ENCODE results near the gene CD93.
A peak's percentile ranks its signal among the peaks of the same experiment; 100 is the strongest.

CD93 gene

GRCh38 chr20:23097636-23098580 is 11.8 kb upstream of the CD93 start:
- DNase-seq (ENCODE audit: low spot score) = no peak

GRCh38 chr20:23096986-23097520 is 10.9 kb upstream of the CD93 start:
- DNase-seq (ENCODE audit: low spot score) = no peak

- no peak for DNase-seq (ENCODE audit: low spot score)
Observed at GRCh38 chr20:23096097-23096496, 10.0 kb upstream of the CD93 start.

DNA sequence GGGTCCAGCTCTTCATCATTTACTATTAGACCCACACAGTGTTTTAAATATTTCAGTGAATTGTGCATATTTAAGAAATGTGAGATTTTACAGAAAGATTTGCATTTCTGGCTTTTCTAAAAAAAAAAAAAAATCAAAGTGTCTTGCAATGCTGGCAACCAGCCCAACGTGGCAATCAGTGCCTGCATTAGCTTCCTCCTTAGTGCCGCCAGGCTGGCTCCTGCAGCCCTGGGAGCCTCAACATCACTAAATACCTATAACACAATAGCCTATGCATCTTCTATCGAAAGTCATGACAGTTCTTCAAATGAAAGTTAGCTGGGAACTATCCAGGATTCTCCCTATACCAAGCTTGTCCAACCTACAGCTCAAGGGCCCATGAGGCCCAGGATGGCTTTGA is 9.4 kb upstream of the CD93 start:
- DNase-seq (ENCODE audit: low spot score) = no peak

GRCh38 chr20:23094927-23095326 is 8.8 kb upstream of the CD93 start:
- DNase-seq (ENCODE audit: low spot score) = no peak

DNA sequence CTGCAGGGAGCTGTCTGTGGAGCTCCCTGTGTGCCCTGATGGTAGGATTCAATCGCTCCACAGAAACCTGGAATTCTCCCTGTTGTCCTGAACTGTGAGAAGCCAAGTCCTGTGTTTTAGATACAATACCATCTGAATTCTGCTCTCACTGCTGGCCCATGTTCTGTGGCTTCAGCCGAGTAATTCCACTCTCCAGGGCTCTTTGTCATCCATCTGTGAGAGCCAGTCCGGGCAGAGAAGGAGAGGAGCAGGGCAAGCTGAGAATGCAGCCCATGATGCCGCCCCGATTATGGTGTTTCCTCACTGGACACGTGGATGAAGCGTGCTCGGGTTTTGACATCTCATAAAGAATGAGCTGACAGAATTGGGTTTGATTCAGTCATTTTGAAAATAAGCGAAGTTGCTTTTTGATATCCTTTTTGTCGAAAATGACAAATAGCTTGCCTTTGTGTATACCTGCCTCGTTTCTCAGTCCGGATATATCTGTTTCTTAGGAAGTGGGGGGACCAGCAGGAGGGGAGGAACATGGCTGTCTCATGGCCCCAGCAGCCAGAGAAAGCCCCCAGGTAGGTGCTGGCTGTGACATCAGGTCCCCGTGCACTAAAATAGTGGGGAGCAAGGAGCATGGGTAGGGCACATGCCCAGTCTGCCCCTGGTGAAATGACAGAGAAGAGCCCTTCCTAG is 8.2 kb upstream of the CD93 start:
- no peak for DNase-seq (ENCODE audit: low spot score)

GRCh38 chr20:23093613-23094012 is 7.5 kb upstream of the CD93 start:
- no peak for DNase-seq (ENCODE audit: low spot score)

DNA sequence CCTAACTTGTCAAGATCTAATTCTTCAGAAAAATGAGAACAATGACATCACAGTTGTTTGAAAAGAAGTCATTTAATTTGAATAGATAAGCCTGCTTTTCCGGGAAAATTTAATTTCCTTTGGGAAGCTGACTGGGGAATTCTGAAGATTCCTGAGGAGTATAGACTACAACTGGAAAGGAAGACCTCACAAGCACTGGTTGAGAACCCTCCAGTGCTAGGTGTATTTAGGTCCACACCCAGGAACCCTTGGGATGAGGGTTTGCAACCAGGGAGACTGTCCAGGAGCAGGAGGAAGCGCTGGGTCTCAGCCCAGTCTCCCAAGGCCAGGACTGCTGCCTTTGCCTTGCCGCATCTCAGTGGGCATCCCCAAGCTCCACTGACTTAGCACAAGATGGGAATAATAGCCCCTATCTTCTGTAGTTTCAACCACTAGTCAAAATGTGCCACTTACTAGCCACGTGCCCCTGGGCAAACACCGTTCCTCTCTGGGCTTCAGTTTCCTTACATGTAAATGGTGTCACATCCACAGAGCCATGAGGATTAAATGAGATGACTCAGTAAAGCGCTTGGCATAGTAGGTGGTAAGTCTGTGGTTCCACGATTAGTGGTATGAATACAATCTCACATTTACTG is 6.9 kb upstream of the CD93 start:
- no peak for DNase-seq (ENCODE audit: low spot score)

DNA sequence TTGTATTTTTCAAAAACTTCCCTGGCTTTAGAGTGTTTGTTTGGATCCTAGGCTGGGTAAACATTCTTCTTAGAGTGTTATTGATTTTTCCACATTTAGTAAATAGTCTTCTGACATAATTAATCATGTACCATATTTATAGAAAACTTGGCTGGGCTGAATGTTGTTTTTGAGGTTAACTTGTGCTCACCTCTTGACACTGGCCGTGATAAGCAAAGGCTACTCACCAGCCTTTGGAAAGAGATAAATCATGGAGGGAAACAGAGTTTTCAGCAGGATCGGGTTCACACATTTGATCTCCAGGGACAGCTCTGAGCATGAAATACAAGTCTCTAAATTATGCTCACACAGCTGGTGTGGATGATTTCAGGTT is 6.2 kb upstream of the CD93 start:
- no peak for DNase-seq (ENCODE audit: low spot score)

DNA sequence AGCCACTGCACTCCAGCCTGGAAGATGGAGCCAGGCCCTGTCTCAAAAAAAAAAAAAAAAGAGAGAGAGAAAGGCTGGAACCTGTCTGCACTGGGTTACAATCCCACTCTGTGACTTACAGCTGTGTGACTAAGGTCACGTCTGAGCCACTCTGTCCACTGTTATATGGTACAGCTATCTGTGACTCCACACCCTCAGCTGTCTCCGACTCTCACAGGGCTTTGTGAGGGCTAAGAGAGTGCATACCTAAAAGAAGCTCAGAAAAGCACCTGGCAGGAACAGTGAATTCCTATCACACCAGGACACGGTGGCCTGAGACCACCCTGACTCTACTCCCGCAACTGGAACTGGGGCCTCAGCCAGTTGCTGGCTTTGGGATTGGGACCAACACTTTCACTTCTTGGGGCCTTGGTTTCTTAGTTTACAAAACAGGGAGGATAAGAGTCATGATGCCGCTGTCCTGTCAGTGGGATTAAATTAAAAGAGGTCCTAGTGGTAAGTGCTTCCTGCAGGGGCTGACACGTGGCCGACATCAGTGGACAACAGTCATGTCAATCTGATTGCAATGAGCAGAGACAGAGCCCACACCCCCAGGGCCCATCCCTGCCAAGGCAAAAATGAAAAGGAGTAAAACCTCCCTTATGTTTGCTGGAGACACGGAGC is 5.7 kb upstream of the CD93 start:
- no peak for DNase-seq (ENCODE audit: low spot score)

DNA sequence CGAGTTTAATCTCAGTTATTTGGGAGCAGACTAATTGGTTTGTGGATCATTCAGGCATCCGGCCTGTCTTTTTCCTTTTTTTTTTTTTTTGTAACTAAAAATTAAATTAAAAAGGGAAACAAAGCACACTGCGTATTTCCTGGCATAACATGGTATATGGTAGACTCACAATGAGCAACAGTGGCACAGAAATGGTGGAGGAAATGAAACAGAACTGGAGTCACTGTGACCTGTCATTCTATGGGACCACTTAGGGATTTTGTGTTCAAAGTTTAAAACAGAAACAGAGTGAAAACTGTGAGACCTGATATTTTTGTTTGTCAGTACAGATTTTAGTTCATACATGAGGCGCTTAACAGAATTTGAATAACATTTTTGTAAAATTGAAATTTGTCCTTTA is 4.8 kb upstream of the CD93 start:
- DNase-seq (ENCODE audit: low spot score) = no peak

DNA sequence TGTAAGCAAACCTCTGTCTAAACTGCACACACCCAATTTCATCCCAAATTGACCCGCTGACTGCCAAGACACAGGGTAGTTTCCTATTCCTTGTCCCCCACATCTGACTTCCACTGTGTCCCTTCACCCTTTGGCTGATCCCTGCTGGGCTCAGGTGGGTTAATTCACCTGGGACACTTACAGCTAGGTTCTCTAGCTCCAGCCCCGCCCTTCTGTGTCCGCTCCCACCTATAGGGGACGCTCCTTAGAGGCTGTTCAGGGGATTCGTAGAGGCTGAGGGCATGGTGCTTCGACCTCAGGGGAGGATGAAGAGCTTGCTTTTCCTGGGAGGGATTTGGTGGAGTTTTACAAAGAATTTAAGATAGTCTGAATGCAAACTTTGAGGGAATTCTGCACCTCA is 4.0 kb upstream of the CD93 start:
- no peak for DNase-seq (ENCODE audit: low spot score)

- no peak for DNase-seq (ENCODE audit: low spot score)
Observed at GRCh38 chr20:23088866-23089265, 2.7 kb upstream of the CD93 start.

GRCh38 chr20:23087587-23088251 is 1.6 kb upstream of the CD93 start:
- peak; percentile 26 for DNase-seq (ENCODE audit: low spot score)

DNA sequence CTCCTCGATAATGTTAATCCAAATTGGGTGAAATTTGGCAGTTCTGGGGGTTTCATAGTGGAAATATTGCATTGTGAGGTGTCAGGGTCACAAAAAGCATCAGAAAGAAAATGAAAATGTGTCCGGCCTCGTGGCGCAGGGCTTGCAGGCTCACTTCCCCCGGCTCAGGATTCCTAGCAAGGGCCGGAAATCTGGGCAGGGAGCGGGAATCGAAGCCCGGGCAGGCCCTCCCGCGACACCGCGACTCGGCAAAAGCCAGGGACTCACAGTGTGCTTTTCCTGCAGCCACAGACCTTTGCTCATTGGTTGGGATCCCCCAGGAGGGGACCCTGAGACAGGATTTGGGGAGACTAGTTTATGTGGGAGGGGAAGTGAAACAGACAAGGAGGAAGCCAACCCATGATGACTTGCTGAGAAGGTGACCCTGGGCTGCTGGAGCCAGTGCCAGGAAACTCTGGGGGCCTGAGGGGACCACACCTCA is 847 bp upstream of the CD93 start:
- DNase-seq (ENCODE audit: low spot score) = no peak

DNA sequence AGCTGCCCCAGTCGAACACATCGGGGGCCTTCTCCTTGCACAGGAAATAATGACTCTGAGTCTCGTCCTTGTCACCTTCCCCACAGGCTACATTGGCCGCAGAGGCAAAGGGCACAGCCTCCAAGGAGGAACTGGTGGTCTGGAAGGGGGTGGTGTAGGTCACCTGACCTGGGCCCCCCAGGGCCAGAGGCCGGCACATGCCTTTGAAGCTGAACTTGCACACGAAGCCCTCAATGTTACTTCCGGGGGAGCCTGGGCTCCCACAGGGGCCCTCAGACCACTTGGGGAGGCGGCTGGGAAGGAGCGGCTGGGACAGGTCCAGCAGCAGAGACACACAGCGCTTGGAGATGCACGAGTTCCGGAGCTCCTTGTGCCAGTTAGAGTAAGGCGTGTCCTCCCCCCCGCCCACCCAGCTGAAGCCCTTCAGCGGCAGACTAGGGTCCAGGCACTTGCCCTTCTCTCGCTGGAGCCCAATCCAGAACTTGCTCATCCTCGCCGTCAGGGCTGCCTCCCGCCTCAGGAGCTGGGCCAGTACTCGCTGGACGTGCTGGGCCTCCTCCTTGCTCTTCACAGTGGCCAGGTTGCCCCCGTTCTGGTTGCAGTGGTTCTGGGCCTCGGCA is 578 bp downstream of the CD93 start:
- DNase-seq (ENCODE audit: low spot score) = no peak

DNA sequence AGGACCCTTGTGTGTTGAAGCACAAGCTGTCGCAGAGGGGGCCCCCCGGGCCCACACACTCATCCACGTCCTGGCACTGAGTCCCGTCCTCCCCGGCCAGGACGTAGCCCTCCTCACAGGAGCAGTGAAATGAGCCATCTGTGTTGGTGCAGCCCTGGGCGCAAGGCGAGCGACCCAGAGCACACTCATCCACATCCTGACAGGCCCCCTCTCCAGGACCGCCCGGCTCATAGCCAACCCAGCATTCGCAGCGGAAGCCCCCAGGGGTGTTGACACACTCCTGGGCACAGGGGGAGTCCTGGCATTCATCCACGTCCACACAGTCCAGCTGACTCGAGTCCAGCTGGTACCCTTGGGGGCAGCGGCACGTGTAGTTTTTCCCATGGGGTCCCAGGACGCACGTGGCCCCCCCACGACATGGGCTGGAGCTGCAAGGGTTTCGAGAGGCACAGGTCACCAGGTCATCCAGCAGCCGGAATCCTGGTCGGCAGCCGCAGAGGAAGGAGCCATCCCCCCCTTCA is 1.2 kb downstream of the CD93 start:
- DNase-seq (ENCODE audit: low spot score) = no peak

- no peak for DNase-seq (ENCODE audit: low spot score)
Observed at GRCh38 chr20:23084282-23084844, 1.8 kb downstream of the CD93 start.

GRCh38 chr20:23083553-23084220 is 2.4 kb downstream of the CD93 start:
- no peak for DNase-seq (ENCODE audit: low spot score)

Measured in hematopoietic multipotent progenitor cell treated with erythropoietin and hydrocortisone succinate and interleukin-3 and kit ligand, for 15 days (in vitro differentiated cells).